ENCODE measurements around the gene AP4S1.
"Not testable (repeated sequence)": the region's sequence is repeated elsewhere in the genome, so short reads cannot be mapped to it uniquely, and the experiment has no call there.

The AP4S1 gene

GRCh38 chr14:31009836-31010574, 15.4 kb upstream of the AP4S1 start:
- DNase-seq = no peak

- no peak for DNase-seq
Measured at GRCh38 chr14:31010935-31011334, 14.5 kb upstream of the AP4S1 start.

- DNase-seq = no peak
Measured at GRCh38 chr14:31013841-31014240, 11.6 kb upstream of the AP4S1 start.

DNA sequence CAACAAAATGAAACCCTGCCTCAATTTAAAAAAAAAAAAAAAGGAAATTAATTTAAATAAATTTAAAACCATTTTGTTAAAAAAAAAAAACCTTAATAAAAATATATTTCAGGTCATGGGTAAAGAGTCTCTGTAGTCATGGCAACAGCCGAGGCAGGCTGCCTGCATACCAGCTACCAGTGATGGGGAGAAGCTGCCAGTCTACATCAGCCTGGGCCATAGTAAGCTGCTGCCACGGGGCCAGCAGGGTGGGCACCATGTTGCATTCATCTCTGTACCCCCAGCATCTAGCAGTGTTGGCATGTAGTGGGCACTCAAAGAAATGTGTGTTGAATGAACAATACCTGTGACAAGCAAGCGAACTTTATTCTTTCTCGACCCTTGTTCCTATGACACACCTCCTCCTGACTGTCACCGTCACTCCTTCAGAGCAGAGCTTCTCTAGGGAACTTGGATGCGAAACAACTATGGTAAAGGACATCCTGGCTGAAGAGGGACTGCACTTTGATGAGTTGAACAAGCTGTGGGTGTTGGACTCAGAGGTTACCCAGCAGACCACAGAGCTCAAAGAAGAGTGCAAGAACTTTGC, 7.3 kb upstream of the AP4S1 start:
- DNase-seq = no peak

DNA sequence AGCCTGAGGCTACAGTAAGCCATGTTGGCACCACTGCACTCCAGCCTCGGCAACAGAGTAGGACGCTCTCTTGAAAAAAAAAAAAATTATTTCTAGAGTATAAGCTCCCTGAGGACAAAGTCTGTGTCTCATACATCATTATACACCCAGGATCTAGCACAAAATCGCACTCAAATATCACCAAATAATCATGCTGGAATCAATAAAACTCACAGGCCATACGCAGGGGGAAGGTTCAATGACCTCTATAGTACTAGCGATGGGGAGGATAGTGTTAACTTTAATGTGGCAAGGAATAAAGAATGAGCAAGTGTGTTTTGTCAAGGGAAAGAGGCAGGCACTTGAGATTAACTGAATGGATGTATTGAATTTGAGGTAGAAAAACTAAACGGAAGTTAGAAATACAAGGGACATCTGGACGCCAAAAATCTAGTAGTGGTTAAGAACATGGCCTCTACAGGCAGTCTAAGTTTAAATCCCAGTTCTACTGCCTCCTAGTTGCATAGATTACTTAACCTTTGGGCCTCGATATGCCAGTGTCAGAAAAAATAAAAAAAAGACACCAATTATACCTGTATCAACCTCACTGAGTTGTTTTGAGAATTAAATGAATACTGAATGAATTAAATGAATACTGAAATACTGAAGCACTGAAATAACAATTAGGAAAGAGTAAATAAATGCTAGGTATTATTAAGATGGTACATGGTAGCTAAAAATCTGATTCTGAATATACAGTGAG, 4.4 kb upstream of the AP4S1 start:
- no peak for DNase-seq

- no peak for DNase-seq
Measured at GRCh38 chr14:31021576-31021949, 3.9 kb upstream of the AP4S1 start.

GRCh38 chr14:31022386-31022785, 3.1 kb upstream of the AP4S1 start:
- no peak for DNase-seq

- DNase-seq = no peak
Measured at GRCh38 chr14:31024010-31024480, 1.4 kb upstream of the AP4S1 start.

DNA sequence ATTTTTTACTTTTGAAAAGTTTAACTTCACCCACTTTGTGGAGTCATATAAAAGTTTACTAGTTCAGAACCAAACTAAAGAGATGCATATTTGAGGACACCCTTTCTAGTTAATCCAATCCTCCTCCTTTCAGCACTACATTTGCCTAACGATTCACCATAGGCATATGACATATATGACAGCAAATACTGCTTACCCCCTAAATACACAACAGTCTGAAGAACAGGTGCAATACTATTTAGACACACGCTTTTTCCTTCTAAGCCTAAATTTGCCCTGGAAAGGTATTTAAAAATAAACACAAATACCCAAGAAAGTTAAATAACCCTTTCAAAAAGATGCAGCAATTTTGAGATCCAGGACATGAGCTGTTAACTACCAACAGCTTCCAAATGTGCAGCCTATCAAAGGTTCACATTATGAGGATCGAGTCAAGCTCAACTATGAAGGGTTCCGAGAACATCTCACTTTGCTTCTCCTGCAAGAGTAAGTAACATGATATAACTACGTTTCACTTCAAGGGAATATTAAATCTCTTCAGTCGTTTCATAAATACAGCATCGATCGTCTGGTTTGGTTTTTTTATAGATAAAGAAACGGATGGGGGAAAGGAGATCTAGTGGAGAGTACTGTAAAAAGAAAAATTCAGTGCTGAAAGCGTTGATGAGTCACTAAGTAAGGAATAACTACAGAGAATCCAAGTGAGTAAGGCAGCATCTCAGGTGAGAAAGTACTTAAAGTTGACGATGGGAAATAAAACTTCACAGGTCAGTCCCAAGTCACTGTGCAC, 677 bp upstream of the AP4S1 start:
- DNase-seq = peak; percentile 47

DNA sequence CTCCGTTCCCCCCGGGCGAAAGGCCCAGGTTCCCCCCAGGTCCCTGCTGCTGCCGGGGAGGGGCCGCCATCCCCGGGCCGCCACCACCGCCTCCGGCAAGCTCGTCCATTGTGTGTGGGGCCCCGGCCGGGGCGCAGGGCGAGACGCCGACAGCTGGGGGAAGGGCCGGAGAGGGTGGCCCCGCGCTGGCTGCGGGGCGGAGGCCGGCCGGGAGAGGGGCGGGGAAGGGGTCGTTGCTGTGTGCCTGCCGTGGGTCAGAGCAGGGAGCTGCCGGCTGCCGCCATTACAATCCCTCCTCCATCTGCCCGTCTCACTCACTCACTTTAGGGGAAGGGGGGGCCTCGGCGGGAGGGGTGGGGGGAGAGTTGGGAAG, 614 bp downstream of the AP4S1 start, which contains the start of gene STRN3:
STRN3 (minus strand) TSS at position 303 of the 373 bp plus-strand sequence; CDS start at position 109, 194 bp downstream.
- no peak for DNase-seq

- DNase-seq = peak; percentile 99
Measured at GRCh38 chr14:31026450-31027235, 1.2 kb downstream of the AP4S1 start.

DNA sequence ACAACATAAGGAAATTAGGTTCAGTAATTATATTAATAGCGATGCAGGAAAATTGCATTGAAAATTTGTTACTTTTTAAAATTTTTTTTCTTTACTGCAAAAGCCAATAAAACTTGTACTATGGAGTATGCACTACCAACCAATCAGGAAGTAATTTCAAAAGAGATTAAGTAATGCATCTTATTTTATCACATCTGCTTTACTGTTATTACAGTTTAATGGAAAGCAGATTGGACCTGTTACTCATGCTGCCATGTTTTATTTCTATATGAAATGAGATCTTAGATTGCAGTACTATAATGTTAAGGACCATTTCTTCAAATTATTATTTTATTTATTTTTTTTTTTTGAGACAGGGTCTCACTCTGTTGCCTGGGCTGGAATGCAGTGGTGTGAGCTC, 2.4 kb downstream of the AP4S1 start:
- DNase-seq = no peak

DNA sequence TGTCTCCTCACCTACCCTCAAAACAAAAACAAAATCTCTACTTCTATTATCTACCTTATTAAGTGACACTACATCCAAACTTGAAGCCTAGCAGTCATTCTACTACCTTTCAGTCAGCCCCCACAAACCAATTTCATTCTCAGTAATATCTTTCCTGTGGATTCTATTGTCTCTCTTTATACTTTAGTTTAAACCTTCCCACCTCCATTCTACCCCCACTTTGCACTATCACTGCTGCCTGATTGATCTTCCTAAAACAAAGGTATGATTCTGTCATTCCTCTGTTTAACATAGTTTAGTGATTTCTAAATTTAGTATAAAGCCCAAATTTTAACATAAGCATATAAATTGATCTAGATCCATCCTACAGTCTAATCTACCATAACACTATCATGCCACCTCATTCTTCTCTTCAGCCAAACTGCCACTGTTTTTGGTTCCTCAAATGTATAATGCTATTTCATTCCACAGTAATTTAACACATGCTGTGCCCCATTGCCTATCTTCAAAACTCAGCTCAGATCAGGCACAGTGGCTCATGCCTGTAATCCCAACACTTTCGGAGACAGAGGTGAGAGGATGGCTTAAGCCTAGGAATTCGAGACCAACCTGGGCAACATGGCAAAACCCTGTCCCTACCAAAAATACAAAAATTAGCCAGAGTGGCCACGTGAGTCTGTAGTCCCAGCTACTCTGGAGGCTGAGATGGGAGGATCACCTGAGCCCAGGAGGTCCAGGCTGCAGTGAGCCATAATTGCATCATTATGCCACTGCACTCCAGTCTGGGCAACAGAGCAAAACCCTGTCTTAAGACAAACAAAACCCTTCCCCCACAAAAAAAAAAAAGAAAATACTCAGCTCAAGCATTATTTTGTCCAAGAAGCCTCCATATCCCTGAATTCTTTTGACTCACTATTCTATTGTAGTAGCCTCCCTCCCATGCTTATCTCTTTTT, 3.8 kb downstream of the AP4S1 start:
- DNase-seq = peak; percentile 31

DNA sequence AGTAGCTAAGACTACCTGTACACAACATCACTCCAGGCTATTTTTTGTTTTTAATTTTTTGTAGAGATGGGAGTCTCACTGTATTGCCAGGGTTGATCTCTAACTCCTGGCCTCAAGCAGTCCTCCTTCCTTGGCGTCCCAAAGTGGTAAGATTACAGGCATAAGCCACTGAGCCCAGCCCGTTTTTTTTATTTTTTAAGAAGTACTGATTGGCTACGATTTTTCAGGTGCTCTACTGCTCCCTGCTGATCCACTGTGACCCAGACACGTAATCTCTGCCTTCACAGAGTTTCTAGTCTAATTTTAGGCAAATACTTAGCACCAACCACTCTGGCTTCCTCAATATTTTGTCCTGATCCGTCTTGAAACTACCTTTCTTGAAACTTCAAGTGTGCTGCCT, 5.0 kb downstream of the AP4S1 start:
- DNase-seq = no peak

DNA sequence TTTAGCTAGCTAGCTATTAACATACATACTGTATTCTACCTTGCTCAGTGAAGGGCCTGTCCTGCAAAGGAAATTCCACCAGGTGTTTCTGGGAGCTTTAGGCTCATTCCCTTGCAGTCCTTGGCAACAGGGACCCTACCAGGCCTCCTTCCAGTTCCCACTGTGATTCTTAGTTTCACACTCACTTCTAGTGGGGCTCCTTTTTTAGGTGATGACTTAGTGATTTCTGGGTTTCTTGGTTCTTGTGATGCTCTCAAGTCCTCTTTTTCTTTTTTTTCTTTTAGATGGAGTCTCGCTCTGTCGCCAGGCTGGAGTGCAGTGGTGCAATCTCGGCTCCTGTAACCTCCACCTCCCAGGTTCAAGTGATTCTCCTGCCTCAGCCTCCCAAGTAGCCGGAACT, 11.1 kb downstream of the AP4S1 start:
- DNase-seq = no peak

- DNase-seq = peak; percentile 25
Measured at GRCh38 chr14:31037709-31038221, 12.3 kb downstream of the AP4S1 start.

DNA sequence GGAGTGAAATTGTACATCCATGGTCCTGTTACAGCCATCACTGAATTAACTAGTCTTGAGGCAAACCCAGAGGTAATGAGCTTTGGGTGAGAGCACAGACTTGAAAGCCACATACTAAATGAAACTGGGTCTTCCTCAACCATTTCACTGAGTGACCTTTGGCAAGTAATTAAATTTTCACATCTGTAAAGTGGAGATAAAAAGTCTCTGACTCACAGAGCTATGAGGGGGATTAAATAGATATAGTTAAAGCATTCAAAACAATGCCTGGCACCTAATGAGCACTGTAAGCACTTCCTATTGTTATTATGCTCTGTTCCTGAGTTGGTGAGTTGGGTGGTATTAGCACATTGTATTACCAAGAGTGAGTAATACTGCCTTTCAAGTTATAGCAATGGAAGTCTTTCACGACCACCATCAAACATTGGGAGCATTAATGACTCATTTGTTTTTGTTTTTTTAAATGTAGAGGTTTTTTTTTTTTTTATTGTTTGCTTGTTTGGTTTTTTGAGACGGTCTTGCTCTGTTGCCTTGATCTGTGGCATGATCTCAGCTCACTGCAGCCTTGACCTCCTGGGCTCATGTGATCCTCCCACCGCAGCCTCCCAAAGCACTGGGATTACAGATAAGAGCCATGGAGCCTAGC, 13.2 kb downstream of the AP4S1 start:
- peak; percentile 96 for DNase-seq

DNA sequence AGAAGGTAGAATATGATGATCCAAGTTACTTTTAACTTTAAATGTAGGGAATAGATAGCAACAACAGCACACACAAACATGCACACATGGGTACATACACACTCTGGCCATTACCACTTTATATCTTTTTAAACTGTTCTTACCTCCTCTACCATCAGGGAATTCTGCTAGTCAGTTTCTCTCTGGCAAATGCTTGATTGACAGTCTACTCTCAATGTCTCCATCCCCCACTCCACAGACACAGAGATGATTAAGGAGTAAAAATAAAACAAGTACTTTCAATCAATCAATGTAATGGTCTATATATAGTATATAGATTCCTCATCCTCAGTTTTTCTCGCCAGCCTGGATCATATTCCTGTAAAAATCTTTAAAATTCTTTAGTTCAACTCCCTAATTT, 16.9 kb downstream of the AP4S1 start:
- no peak for DNase-seq

GRCh38 chr14:31042893-31043292, 17.4 kb downstream of the AP4S1 start:
- DNase-seq = not testable (repeated sequence)

- no peak for DNase-seq
Measured at GRCh38 chr14:31043379-31043778, 17.9 kb downstream of the AP4S1 start.

Measured in hematopoietic multipotent progenitor cell treated with erythropoietin and hydrocortisone succinate and interleukin-3 and kit ligand, for 8 days (in vitro differentiated cells).